ENCODE data around the gene DRAM2.

DRAM2 gene

GRCh38 chr1:111141245-111142220 lies 1.6 kb upstream of the DRAM2 start:
- ATAC-seq, result no peak
- TF ChIP-seq SNAI2 (CRISPR knock-in tag; IDR thresholded peaks at IDR 0.05) (no peak), OSR1 (CRISPR knock-in tag; IDR thresholded peaks at IDR 0.05) (no peak), BACH2 (CRISPR knock-in tag; IDR thresholded peaks at IDR 0.05; ENCODE audit: borderline replicate concordance) (no peak), ZFP30 (CRISPR knock-in tag; IDR thresholded peaks at IDR 0.05) (no peak), ZFP3 (CRISPR knock-in tag; IDR thresholded peaks at IDR 0.05) (no peak), ZC3H10 (CRISPR knock-in tag; IDR thresholded peaks at IDR 0.05) (no peak), ISL1 (CRISPR knock-in tag; IDR thresholded peaks at IDR 0.05) (no peak), GLIS3 (CRISPR knock-in tag; IDR thresholded peaks at IDR 0.05) (no peak), CSDC2 (CRISPR knock-in tag; IDR thresholded peaks at IDR 0.05) (no peak), TOX (CRISPR knock-in tag; IDR thresholded peaks at IDR 0.05; ENCODE audit: borderline replicate concordance) (no peak), CREB5 (CRISPR knock-in tag; IDR thresholded peaks at IDR 0.05; ENCODE audit: low read depth) (no peak), TCF4 (CRISPR knock-in tag; IDR thresholded peaks at IDR 0.05; ENCODE audit: borderline replicate concordance) (no peak), CSRNP3 (CRISPR knock-in tag; IDR thresholded peaks at IDR 0.05) (no peak), ZNF70 (CRISPR knock-in tag; IDR thresholded peaks at IDR 0.05) (no peak), ZNF565 (CRISPR knock-in tag; conservative IDR thresholded peaks at IDR 0.05; ENCODE audit: low read depth) (no peak), PPARA (CRISPR knock-in tag; IDR thresholded peaks at IDR 0.05; ENCODE audit: borderline replicate concordance) (no peak), PATZ1 (CRISPR knock-in tag; IDR thresholded peaks at IDR 0.05; ENCODE audit: borderline replicate concordance) (no peak)

- ATAC-seq, result peak; percentile 86
- TF ChIP-seq, protein P1, sequence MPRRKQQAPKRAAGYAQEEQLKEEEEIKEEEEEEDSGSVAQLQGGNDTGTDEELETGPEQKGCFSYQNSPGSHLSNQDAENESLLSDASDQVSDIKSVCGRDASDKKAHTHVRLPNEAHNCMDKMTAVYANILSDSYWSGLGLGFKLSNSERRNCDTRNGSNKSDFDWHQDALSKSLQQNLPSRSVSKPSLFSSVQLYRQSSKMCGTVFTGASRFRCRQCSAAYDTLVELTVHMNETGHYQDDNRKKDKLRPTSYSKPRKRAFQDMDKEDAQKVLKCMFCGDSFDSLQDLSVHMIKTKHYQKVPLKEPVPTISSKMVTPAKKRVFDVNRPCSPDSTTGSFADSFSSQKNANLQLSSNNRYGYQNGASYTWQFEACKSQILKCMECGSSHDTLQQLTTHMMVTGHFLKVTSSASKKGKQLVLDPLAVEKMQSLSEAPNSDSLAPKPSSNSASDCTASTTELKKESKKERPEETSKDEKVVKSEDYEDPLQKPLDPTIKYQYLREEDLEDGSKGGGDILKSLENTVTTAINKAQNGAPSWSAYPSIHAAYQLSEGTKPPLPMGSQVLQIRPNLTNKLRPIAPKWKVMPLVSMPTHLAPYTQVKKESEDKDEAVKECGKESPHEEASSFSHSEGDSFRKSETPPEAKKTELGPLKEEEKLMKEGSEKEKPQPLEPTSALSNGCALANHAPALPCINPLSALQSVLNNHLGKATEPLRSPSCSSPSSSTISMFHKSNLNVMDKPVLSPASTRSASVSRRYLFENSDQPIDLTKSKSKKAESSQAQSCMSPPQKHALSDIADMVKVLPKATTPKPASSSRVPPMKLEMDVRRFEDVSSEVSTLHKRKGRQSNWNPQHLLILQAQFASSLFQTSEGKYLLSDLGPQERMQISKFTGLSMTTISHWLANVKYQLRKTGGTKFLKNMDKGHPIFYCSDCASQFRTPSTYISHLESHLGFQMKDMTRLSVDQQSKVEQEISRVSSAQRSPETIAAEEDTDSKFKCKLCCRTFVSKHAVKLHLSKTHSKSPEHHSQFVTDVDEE (CRISPR knock-in tag; IDR thresholded peaks at IDR 0.05), result no peak
Measured at GRCh38 chr1:111140680-111140967, 731 bp upstream of the DRAM2 start.

DNA sequence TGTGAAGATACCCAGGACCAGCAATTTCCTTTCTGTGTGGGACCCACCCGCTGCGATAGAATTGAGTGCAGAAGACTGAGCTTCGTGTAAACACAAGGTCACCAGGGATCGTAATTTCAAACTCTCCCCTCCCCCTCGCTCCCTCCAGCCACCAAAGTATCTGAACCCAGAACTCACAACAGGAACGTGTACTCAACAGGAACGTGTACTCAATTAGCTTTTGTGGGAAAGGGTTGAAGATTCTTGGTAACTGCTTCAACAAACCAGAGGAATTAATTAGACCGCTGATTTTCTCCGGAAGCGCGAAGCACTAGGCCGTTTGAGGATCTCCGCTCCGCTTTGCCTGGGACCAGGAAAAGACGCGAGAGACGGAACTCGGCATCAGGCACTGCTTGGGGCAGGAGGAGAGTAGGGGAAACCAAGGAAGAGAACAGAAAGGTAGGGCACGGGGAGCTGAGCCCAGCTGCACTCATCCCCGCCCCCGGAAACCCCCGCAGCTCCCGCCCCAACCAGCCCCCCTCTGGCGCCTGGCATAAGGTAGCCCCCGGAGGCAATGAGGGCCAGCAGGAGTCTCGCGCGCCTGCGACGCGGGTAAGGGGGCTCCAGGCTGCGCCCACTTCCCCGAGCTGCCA lies 453 bp downstream of the DRAM2 start:
- TF ChIP-seq CSRNP3 (CRISPR knock-in tag; IDR thresholded peaks at IDR 0.05), result no peak
- TF ChIP-seq ZC3H10 (CRISPR knock-in tag; IDR thresholded peaks at IDR 0.05), result no peak
- TF ChIP-seq, protein P1 (CRISPR knock-in tag; IDR thresholded peaks at IDR 0.05), result no peak
- TF ChIP-seq ZNF70 (CRISPR knock-in tag; IDR thresholded peaks at IDR 0.05), result no peak
- TF ChIP-seq ZNF565 (CRISPR knock-in tag; conservative IDR thresholded peaks at IDR 0.05; ENCODE audit: low read depth), result no peak
- TF ChIP-seq ARNTL (CRISPR knock-in tag; IDR thresholded peaks at IDR 0.05; ENCODE audit: borderline replicate concordance, low read depth), result no peak
- no peak for TF ChIP-seq RARB (CRISPR knock-in tag; IDR thresholded peaks at IDR 0.05)
- no peak for TF ChIP-seq OSR1 (CRISPR knock-in tag; IDR thresholded peaks at IDR 0.05)
- no peak for TF ChIP-seq POU6F1 (CRISPR knock-in tag; IDR thresholded peaks at IDR 0.05; ENCODE audit: borderline replicate concordance, low read depth)
- no peak for TF ChIP-seq TOX (CRISPR knock-in tag; IDR thresholded peaks at IDR 0.05; ENCODE audit: borderline replicate concordance)
- ATAC-seq, result peak; percentile 67

Measured in SK-N-SH treated with all-trans-retinoic acid at 6 μM for 48 hours (cell line).